Common myeloid progenitor, CD34-positive (primary cell): ENCODE data around the gene APOF.
A peak's percentile ranks its signal among the peaks of the same experiment; 100 is the strongest.
"Not testable (repeated sequence)": the region's sequence is repeated elsewhere in the genome, so short reads cannot be mapped to it uniquely, and the experiment has no call there.

Experiments used
- CTCF ChIA-PET: fragments of 350-600 bp; sonication (Branson Sonifier 250); formaldehyde crosslinking; loops from one replicate; lab custom pipeline; 2021; ENCODE audit warnings: antibody characterized with exemption; lab: Charles Lee
- POLR2A ChIA-PET: fragments of 350-600 bp; sonication (Branson Sonifier 250); formaldehyde crosslinking; loops from one replicate; lab custom pipeline; 2021; ENCODE audit warnings: antibody characterized with exemption; lab: Charles Lee
- DNase-seq, 3 donors: peaks; one replicate each; pipeline versions ENCODE4 v3.0.0 to v3.0.0-alpha.2; 2013
- H3K27ac ChIP-seq, 2 experiments: 1 replicate in 1 of 2; 2 replicates in 1 of 2; pipeline ENCODE4 v1.7.0; 2013; ENCODE audit warnings: inconsistent platforms in 2 of 2, low read length in 2 of 2, mild to moderate bottlenecking in 2 of 2, low read depth in 1 of 2, moderate library complexity in 1 of 2; ENCODE audit not compliant: severe bottlenecking in 2 of 2, insufficient read depth in 1 of 2, poor library complexity in 1 of 2
- H3K27me3 ChIP-seq, 5 experiments: replicated peaks in 2 of 5; 1 replicate in 3 of 5; 2 replicates in 2 of 5; pipeline versions ENCODE4 v1.6.1 to v1.7.0; 2013; ENCODE audit warnings: low read length in 4 of 5, mild to moderate bottlenecking in 2 of 5, moderate library complexity in 2 of 5, inconsistent platforms in 1 of 5; ENCODE audit not compliant: insufficient read depth in 5 of 5, control insufficient read depth in 4 of 5
- H3K36me3 ChIP-seq, 4 experiments: 1 replicate in 2 of 4; 2 replicates in 2 of 4; pipeline versions ENCODE4 v1.6.1 to v1.7.0; 2013; ENCODE audit warnings: low read length in 3 of 4, control low read depth in 1 of 4, mild to moderate bottlenecking in 1 of 4; ENCODE audit not compliant: control insufficient read depth in 4 of 4, insufficient read depth in 4 of 4
- H3K4me1 ChIP-seq, 4 experiments: 1 replicate in 3 of 4; 2 replicates in 1 of 4; pipeline versions ENCODE4 v1.6.1 to v1.7.1; 2013; ENCODE audit warnings: low read length in 3 of 4, mild to moderate bottlenecking in 3 of 4, control low read depth in 1 of 4, inconsistent platforms in 1 of 4, moderate library complexity in 1 of 4; ENCODE audit not compliant: control insufficient read depth in 4 of 4, insufficient read depth in 4 of 4; ENCODE audit errors: control extremely low read depth in 1 of 4
- H3K4me3 ChIP-seq, 7 experiments: 1 replicate in 4 of 7; 2 replicates in 3 of 7; pipeline versions ENCODE4 v1.5.1 to v1.7.0; 2013; ENCODE audit warnings: mild to moderate bottlenecking in 7 of 7, low read length in 6 of 7, moderate library complexity in 6 of 7, inconsistent platforms in 2 of 7, low read depth in 2 of 7, control low read depth in 1 of 7; ENCODE audit not compliant: insufficient read depth in 4 of 7, control insufficient read depth in 1 of 7; ENCODE audit errors: extremely low read depth in 1 of 7
- H3K9me3 ChIP-seq, 5 experiments: 1 replicate in 4 of 5; 2 replicates in 1 of 5; pipeline versions ENCODE4 v1.6.1 to v1.7.1; 2013; ENCODE audit warnings: low read length in 4 of 5, mild to moderate bottlenecking in 2 of 5, inconsistent platforms in 1 of 5, low read depth in 1 of 5, moderate library complexity in 1 of 5; ENCODE audit not compliant: control insufficient read depth in 4 of 5, insufficient read depth in 2 of 5; ENCODE audit errors: control extremely low read depth in 1 of 5
- WGBS: methylation state at CpG from one replicate; pipeline ENCODE4 v1.1.5; 2013; ENCODE audit not compliant: insufficient coverage; 5-methylcytosine and 5-hydroxymethylcytosine counted together

Gene APOF

DNA sequence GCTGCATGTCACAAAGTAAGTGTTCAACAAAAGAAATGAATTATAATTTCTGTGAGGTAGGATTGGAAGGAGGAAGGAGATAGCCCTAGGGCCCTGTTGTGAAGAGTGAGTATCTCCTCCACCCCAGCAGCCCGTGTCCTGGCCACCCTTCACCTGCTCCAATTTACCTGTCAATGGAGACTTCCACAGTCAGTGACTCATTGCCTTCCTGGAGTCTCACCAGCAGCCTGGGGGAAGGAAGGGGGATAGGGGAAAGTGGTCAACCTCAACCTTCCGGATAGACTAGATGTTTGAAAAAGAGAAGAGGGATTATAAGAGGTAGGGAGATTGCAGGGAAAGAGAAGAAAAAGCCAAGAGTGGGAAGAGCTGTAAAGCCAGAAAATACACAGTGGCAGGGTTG, 12.0 kb downstream of the APOF start:
- WGBS: 93% methylated on average over 2 of the region's 2 CpGs
- Histone ChIP-seq H3K27me3 (no peaks in the 10 kb centered on the region), H3K9me3 (no peaks in the 10 kb centered on the region), H3K36me3 (peaks cover 39 to 90% (median 62%) of the 10 kb centered on the region in 4 experiments), H3K4me1 (no peaks in the 10 kb centered on the region), H3K4me3 (no peak overlapping the region), H3K27ac (no peak overlapping the region)
- CTCF ChIA-PET: interaction anchor here (0.6 to 0.9 kb wide), 2 partner anchors 11 to 92 kb away, joined by 3 read pairs; partner anchors contain the start of gene ANKRD52
- POLR2A ChIA-PET: no interaction called here
- DNase-seq: no peak

GRCh38 chr12:56348776-56349175, 13.9 kb downstream of the APOF start:
- Histone ChIP-seq H3K27ac (no peak overlapping the region), H3K4me3 (no peak overlapping the region), H3K27me3 (no peaks in the 10 kb centered on the region), H3K4me1 (no peaks in the 10 kb centered on the region), H3K9me3 (no peaks in the 10 kb centered on the region), H3K36me3 (peaks cover 34 to 87% (median 58%) of the 10 kb centered on the region in 4 experiments)
- WGBS: 100% methylated on average over 2 of the region's 5 CpGs
- ChIA-PET POLR2A (no interaction called here), CTCF (interaction anchor here (0.9 to 2.4 kb wide), 4 partner anchors 11 to 115 kb away, joined by 3 to 5 read pairs (median 5); partner anchors contain the start of genes IL23A and STAT2)
- no peak for DNase-seq

DNA sequence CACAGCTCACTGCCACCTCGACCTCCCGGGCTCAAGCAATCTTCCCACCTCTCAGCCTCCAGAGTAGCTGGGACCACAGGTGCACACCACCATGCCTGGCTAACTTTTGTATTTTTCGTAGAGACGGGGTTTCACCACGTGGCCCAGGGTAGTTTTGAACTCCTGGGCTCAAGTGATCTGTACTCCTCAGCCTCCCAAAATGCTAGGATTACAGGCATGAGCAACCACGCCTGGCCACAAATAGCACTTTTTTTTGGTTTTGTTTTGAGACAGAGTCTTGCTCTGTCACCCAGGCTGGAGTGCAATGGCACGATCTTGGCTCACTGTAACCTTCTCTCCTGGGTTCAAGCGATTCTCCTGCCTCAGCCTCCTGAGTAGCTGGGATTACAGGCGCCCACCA, 15.4 kb downstream of the APOF start:
- H3K36me3 ChIP-seq: peaks cover 41 to 87% (median 63%) of the 10 kb centered on the region in 4 experiments
- CTCF ChIA-PET: interaction anchor here (1.1 to 2.4 kb wide), 3 partner anchors 11 to 56 kb away, joined by 3 to 5 read pairs (median 5); no protein-coding TSS in a partner anchor
- WGBS: 96% methylated on average over 7 of the region's 9 CpGs
- H3K27me3 ChIP-seq, H3K9me3 ChIP-seq, H3K27ac ChIP-seq, H3K4me1 ChIP-seq, H3K4me3 ChIP-seq, DNase-seq: not testable (repeated sequence)
- POLR2A ChIA-PET: interaction anchor here (1.0 kb wide), 1 partner anchor 13 kb away, joined by 6 read pairs; the partner anchor contains the start of gene STAT2

- ChIA-PET POLR2A (interaction anchor here (0.6 to 1.0 kb wide), 2 partner anchors 13 to 105 kb away, joined by 4 to 6 read pairs; partner anchors contain the start of gene STAT2), CTCF (interaction anchor here (1.1 to 1.4 kb wide), 3 partner anchors 11 to 55 kb away, joined by 3 to 5 read pairs (median 3); no protein-coding TSS in a partner anchor)
- H3K9me3 ChIP-seq: no peaks in the 10 kb centered on the region
- H3K4me1 ChIP-seq: no peaks in the 10 kb centered on the region
- DNase-seq: no peak
- no peaks in the 10 kb centered on the region for H3K27me3 ChIP-seq
- H3K36me3 ChIP-seq: peaks cover 41 to 83% (median 61%) of the 10 kb centered on the region in 4 experiments
- no peak overlapping the region for H3K27ac ChIP-seq
- no peak overlapping the region for H3K4me3 ChIP-seq
- 96% methylated on average over 7 of the region's 7 CpGs for WGBS
Observed at GRCh38 chr12:56346675-56347074, 16.0 kb downstream of the APOF start.

GRCh38 chr12:56342290-56342689, 20.4 kb downstream of the APOF start:
- 88% methylated on average over 2 of the region's 2 CpGs for WGBS
- DNase-seq, H3K9me3 ChIP-seq, H3K27ac ChIP-seq, H3K27me3 ChIP-seq, H3K4me3 ChIP-seq, POLR2A ChIA-PET: not testable (repeated sequence)
- CTCF ChIA-PET: interaction anchor here (1.1 to 1.9 kb wide), 2 partner anchors 15 to 26 kb away, joined by 3 to 6 read pairs; no protein-coding TSS in a partner anchor
- Histone ChIP-seq H3K36me3 (peaks cover 22 to 50% (median 35%) of the 10 kb centered on the region in 4 experiments), H3K4me1 (peaks cover 0 to 11% (median 8%) of the 10 kb centered on the region in 4 experiments)

- no peak for DNase-seq
- WGBS: no CpG with 5 or more reads among the region's 1 CpG
- H3K36me3 ChIP-seq: peaks cover 22 to 43% (median 31%) of the 10 kb centered on the region in 4 experiments
Observed at GRCh38 chr12:56341616-56342015, 21.0 kb downstream of the APOF start.

GRCh38 chr12:56339158-56339422, 23.6 kb downstream of the APOF start:
- Histone ChIP-seq H3K9me3 (no peaks in the 10 kb centered on the region), H3K27ac (peak overlapping the region in 1 of 2 experiments; percentile 62), H3K4me3 (no peak overlapping the region), H3K27me3 (no peaks in the 10 kb centered on the region), H3K4me1 (peaks cover 7 to 19% (median 17%) of the 10 kb centered on the region in 4 experiments), H3K36me3 (peaks cover 9 to 24% (median 17%) of the 10 kb centered on the region in 4 experiments)
- ChIA-PET POLR2A (interaction anchor here (0.6 kb wide), 1 partner anchor 21 kb away, joined by 3 read pairs; the partner anchor contains the start of gene STAT2), CTCF (no interaction called here)
- WGBS: no CpG with 5 or more reads among the region's 1 CpG
- no peak for DNase-seq

More at GRCh38 chr12:56341616-56342015, 21.0 kb downstream of the APOF start:
- H3K27me3 ChIP-seq: no peaks in the 10 kb centered on the region
- no peaks in the 10 kb centered on the region for H3K9me3 ChIP-seq
- peaks cover 0 to 15% (median 8%) of the 10 kb centered on the region in 4 experiments for H3K4me1 ChIP-seq
- ChIA-PET POLR2A (no interaction called here), CTCF (interaction anchor here (0.9 to 1.9 kb wide), 4 partner anchors 12 to 25 kb away, joined by 3 to 6 read pairs (median 4); partner anchors contain the start of gene STAT2)
- H3K27ac ChIP-seq: no peak overlapping the region
- no peak overlapping the region for H3K4me3 ChIP-seq
